ENCODE measurements around the gene TSPAN3.

Gene TSPAN3

DNA sequence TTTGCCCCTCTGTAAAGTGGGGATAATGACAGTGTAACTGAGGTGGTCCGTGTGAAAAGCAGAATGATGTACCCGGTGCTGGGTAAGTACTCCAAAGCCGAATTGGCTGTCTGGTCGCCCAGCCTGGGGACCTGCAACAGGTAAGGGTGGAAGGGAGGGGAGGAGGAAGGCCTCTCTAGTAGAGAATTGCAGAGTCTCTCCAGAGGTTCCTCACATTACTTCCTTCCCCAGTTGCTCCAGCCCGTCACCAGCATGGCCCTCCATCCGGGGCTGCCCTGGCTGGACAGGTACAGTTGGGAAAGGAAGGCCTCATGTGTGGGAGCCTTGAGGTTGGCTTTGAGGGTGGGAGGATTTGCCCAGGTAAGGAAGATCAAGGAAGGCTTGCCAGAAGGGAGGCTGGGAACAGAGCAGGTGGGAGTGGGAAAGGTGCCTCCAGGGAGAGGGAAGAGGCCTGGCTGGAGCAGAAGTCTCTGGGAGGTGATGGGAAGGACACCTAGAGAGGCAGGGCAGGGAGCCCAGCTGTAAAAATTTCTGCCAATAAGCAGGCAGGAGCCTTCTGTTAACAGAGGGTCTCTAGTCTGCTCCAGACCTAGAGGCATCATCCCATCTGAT, 77.7 kb downstream of the TSPAN3 start:
- in situ Hi-C loops (cut with HindIII; ENCODE audit: low sequenced_read_pairs) = no loop called here

DNA sequence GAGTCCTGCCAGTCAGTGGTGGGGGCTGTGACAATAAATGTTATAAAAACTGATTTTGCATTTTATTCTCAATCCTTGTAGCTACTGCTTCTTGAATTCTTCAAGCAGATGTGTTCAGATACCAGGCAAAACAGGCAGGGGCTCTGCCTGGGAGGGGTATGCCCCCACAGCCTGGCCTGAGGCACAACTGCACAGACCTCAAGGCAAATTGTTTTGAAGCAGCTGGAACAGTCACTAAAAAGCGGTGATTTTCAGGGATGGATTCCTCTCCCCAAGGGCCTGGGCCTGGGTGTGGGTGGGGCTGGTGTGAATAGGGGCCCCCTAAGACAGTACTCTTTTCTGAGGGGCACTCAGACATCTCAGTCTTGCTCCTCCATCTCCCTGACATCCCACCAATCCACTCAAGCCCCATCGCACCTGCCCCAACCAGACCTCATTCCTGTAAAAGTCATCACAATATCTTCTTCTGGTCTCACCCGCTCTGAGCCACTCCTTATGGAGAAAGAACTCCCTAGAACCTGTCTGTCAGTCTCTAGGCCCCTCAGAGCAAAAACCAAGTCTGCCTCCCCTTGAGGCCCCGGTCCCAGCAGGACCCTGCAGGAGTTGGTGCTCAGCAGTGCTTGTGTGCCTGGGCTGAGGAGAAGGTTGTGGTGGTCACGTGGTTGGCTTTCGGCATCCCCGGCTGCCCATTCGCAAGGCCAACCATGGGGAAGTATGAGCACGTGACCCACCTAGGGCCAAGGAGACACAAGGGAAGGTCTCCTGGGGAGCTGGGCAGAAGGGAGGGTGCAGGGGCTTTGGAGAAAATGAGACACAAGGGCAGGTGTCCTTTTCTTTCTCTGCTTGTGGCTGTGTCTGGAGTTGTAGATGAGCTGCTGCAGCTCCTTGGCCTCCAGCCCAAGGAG, 78.9 kb downstream of the TSPAN3 start:
- in situ Hi-C loops (cut with HindIII; ENCODE audit: low sequenced_read_pairs) = no loop called here
